Stomach (tissue), 4 donors: Measurements from ENCODE around the gene RABAC1.

Experiments
- POLR2A ChIP-seq, 4 donors: fragments of 450-650 bp; IDR thresholded peaks; one replicate each; pipeline ENCODE4 v1.6.1; 2016; ENCODE audit warnings: antibody characterized with exemption in 4 of 4, control low read depth in 2 of 4, mild to moderate bottlenecking in 1 of 4, moderate library complexity in 1 of 4
- POLR2AphosphoS5 ChIP-seq, 3 donors: sonication (generic); formaldehyde crosslinking; IDR thresholded peaks; one replicate each; pipeline ENCODE4 v1.6.1; 2016; ENCODE audit warnings: antibody characterized with exemption in 3 of 3
- TF ChIP-seq, protein P1 (sequence below), 7 experiments: fragments of 450-650 bp in 4 of 7; fragments of 200-600 bp in 3 of 7; sonication (generic) in 3 of 7; IDR thresholded peaks; one replicate each; pipeline ENCODE4 v1.5.1; 2016 to 2019; ENCODE audit warnings: antibody characterized with exemption in 7 of 7, control low read depth in 2 of 7, mild to moderate bottlenecking in 1 of 7

DNA sequence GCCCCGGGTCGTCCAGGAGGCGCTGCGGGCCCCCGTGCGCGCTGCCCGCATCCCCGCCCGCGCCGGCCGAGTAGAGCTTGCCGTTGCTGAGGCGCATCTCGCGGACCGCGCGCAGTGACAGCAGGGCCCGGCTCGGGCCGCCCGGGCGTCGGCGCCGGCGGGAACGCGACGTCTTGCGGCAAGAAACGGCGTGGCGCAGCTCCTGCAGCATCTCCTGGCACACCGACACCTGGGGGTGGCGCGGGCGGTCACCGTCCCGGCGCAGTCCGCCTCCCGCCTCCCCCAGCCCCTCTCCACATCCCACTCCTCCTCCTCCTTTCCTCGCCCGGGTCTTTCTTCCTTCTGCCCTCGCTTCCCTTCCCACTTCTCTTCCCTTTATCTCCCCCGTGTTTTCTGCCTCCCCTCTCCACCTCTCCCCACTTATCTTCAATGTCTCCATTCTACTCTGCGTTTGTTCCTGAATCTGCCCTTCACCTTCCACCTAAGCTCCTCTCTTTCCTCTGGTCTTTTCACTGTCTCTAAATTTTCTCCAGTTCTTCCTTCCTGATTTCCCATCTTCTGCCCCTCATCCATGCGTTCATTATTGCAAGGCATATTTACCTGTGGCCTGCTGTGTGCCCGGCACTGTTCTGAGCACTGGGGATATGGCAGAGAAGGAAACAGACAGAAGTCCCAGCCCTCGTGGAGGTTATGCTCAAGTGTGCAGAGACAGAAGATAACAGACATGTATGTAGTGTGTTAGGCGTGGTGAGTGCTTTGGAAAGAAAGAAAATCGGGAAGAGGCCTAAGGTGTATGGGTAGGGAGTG, 40.2 kb upstream of the RABAC1 start:
- TF ChIP-seq POLR2A (IDR thresholded peaks at IDR 0.05) (no peak), POLR2AphosphoS5 (IDR thresholded peaks at IDR 0.05) (no peak)
- TF ChIP-seq, protein P1, sequence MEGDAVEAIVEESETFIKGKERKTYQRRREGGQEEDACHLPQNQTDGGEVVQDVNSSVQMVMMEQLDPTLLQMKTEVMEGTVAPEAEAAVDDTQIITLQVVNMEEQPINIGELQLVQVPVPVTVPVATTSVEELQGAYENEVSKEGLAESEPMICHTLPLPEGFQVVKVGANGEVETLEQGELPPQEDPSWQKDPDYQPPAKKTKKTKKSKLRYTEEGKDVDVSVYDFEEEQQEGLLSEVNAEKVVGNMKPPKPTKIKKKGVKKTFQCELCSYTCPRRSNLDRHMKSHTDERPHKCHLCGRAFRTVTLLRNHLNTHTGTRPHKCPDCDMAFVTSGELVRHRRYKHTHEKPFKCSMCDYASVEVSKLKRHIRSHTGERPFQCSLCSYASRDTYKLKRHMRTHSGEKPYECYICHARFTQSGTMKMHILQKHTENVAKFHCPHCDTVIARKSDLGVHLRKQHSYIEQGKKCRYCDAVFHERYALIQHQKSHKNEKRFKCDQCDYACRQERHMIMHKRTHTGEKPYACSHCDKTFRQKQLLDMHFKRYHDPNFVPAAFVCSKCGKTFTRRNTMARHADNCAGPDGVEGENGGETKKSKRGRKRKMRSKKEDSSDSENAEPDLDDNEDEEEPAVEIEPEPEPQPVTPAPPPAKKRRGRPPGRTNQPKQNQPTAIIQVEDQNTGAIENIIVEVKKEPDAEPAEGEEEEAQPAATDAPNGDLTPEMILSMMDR (IDR thresholded peaks at IDR 0.05), result no peak
